Endothelial cell (in vitro differentiated cells): ENCODE results near the gene NLRC4. TPM values are rescaled to one million over a fixed set of nuclear protein-coding genes. Genes with fewer than 3 reads are reported as not detected.
"Not testable (repeated sequence)": the region's sequence is repeated elsewhere in the genome, so short reads cannot be mapped to it uniquely, and the experiment has no call there.

Source experiments
- DNase-seq: peaks from one replicate; pipeline ENCODE4 v3.0.0; 2021; ENCODE audit warnings: low spot score
- H3K27ac Mint-ChIP-seq: one replicate; pipeline ENCODE4 v1.8.0; 2021; ENCODE audit warnings: mixed read lengths, inconsistent platforms; ENCODE audit not compliant: unreplicated experiment
- H3K27me3 Mint-ChIP-seq: one replicate; pipeline ENCODE4 v1.8.0; 2021; ENCODE audit warnings: mild to moderate bottlenecking, moderate library complexity, mixed read lengths, inconsistent platforms; ENCODE audit not compliant: unreplicated experiment
- H3K36me3 Mint-ChIP-seq: one replicate; pipeline ENCODE4 v1.8.0; 2021; ENCODE audit warnings: mild to moderate bottlenecking, low read depth, mixed read lengths, inconsistent platforms; ENCODE audit not compliant: unreplicated experiment
- H3K4me1 Mint-ChIP-seq: one replicate; pipeline ENCODE4 v1.8.0; 2021; ENCODE audit warnings: mild to moderate bottlenecking, mixed read lengths, inconsistent platforms; ENCODE audit not compliant: unreplicated experiment
- H3K4me3 Mint-ChIP-seq: one replicate; pipeline ENCODE4 v1.8.0; 2021; ENCODE audit warnings: mild to moderate bottlenecking, mixed read lengths, inconsistent platforms; ENCODE audit not compliant: unreplicated experiment
- H3K9me3 Mint-ChIP-seq: one replicate; pipeline ENCODE4 v1.8.0; 2021; ENCODE audit warnings: mixed read lengths, inconsistent platforms; ENCODE audit not compliant: unreplicated experiment
- CTCF ChIP-seq: fragments of 200-600 bp; sonication (generic); IDR thresholded peaks from one replicate; pipeline ENCODE4 v1.5.0; 2021; ENCODE audit warnings: antibody characterized with exemption; ENCODE audit not compliant: unreplicated experiment
- long read RNA-seq: library from polyadenylated mRNA; unstranded; transcript quantifications from one replicate; pipeline ENCODE4 v2.0.0, GENCODE V29; 2020; ENCODE audit not compliant: unreplicated experiment
- total RNA-seq: library from RNA; stranded (reverse); fragmentation: NEBNext Ultra II Directional; extraction: Animal tissue kit (Norgen Biotek cat#: 25700); gene quantifications from one replicate; pipeline ENCODE4 v1.2.1, GENCODE V29; 2021; ENCODE audit not compliant: unreplicated experiment

NLRC4 gene, protein sequence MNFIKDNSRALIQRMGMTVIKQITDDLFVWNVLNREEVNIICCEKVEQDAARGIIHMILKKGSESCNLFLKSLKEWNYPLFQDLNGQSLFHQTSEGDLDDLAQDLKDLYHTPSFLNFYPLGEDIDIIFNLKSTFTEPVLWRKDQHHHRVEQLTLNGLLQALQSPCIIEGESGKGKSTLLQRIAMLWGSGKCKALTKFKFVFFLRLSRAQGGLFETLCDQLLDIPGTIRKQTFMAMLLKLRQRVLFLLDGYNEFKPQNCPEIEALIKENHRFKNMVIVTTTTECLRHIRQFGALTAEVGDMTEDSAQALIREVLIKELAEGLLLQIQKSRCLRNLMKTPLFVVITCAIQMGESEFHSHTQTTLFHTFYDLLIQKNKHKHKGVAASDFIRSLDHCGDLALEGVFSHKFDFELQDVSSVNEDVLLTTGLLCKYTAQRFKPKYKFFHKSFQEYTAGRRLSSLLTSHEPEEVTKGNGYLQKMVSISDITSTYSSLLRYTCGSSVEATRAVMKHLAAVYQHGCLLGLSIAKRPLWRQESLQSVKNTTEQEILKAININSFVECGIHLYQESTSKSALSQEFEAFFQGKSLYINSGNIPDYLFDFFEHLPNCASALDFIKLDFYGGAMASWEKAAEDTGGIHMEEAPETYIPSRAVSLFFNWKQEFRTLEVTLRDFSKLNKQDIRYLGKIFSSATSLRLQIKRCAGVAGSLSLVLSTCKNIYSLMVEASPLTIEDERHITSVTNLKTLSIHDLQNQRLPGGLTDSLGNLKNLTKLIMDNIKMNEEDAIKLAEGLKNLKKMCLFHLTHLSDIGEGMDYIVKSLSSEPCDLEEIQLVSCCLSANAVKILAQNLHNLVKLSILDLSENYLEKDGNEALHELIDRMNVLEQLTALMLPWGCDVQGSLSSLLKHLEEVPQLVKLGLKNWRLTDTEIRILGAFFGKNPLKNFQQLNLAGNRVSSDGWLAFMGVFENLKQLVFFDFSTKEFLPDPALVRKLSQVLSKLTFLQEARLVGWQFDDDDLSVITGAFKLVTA
- not detected for total RNA-seq
- long read RNA-seq = 0 reads

- peaks cover 6% of the 10 kb centered on the region for H3K27me3 Mint-ChIP-seq
Measured at GRCh38 chr2:32264422-32265105, at the start of gene NLRC4. TSS of gene NLRC4 (minus strand) at chr2:32264886. CDS start at chr2:32256775, 8,111 bp downstream.

GRCh38 chr2:32310577-32310976 is 45.9 kb upstream of the NLRC4 start:
- no peak for TF ChIP-seq CTCF
- Mint-ChIP-seq H3K27me3 (no peaks in the 10 kb centered on the region), H3K36me3 (peaks cover 8% of the 10 kb centered on the region), H3K9me3 (no peaks in the 10 kb centered on the region), H3K4me1 (no peaks in the 10 kb centered on the region), H3K27ac (no peak overlapping the region), H3K4me3 (no peak overlapping the region)
- no peak for DNase-seq

More at GRCh38 chr2:32264422-32265105, at the start of gene NLRC4:
- no peak for DNase-seq
- no peaks in the 10 kb centered on the region for H3K9me3 Mint-ChIP-seq
- H3K4me3 Mint-ChIP-seq = no peak within 1 kb of the TSS
- no peak within 1 kb of the TSS for H3K27ac Mint-ChIP-seq
- H3K36me3 Mint-ChIP-seq = no peaks in the 10 kb centered on the region
- H3K4me1 Mint-ChIP-seq = no peaks in the 10 kb centered on the region
- TF ChIP-seq CTCF = no peak

GRCh38 chr2:32293966-32294562 is 29.4 kb upstream of the NLRC4 start:
- not testable (repeated sequence) for H3K27ac Mint-ChIP-seq, DNase-seq, H3K4me1 Mint-ChIP-seq, H3K9me3 Mint-ChIP-seq, H3K4me3 Mint-ChIP-seq, H3K27me3 Mint-ChIP-seq
- peaks cover 31% of the 10 kb centered on the region for H3K36me3 Mint-ChIP-seq

DNA sequence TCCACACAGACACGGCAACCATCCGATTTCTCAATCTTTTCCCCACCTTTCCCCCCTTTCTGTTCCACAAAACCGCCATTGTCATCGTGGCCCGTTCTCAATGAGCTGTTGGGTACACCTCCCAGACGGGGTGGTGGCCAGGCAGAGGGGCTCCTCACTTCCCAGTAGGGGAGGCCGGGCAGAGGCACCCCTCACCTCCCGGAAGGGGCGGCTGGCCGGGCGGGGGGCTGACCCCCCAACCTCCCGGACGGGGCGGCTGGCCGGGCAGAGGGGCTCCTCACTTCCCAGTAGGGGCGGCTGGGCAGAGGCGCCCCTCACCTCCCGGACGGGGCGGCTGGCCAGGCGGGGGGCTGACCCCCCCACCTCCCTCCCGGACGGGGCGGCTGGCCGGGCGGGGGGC is 28.8 kb upstream of the NLRC4 start:
- not testable (repeated sequence) for H3K27ac Mint-ChIP-seq, DNase-seq, H3K4me1 Mint-ChIP-seq, H3K4me3 Mint-ChIP-seq, H3K9me3 Mint-ChIP-seq, H3K27me3 Mint-ChIP-seq
- peaks cover 29% of the 10 kb centered on the region for H3K36me3 Mint-ChIP-seq

DNA sequence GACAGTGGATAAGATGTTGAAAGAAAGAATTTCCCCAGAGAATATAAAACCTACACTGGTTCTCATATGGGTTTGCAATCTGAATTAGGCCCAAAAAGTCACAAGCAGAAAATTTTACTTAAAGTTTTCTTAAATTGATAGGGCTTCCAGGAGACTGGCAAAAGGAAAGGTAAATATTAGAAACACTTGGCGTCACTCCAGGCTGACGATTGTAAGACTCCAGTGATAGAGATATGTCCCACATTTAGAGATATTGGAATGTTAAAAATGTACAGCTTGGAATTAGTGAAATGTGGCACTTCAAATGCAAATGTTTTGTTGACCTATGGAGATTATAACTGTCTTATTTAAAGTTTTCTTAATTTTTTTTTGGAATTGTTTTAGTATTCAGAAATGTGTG is 27.1 kb upstream of the NLRC4 start:
- Mint-ChIP-seq H3K36me3 (peaks cover 29% of the 10 kb centered on the region), H3K27me3 (peaks cover 4% of the 10 kb centered on the region), H3K27ac (no peak overlapping the region), H3K9me3 (no peaks in the 10 kb centered on the region), H3K4me1 (no peaks in the 10 kb centered on the region), H3K4me3 (no peak overlapping the region)
- no peak for DNase-seq
- no peak for TF ChIP-seq CTCF
